K562 (cell line): ENCODE results near the gene NLGN4Y. TPM values are rescaled to one million over a fixed set of nuclear protein-coding genes. Genes with fewer than 3 reads are reported as not detected.

Experiments
- ATAC-seq: fragments of 200-7000 bp; cut with Tn5 transposase; 3 replicates; pipeline ENCODE4 v1.9.1; 2020; ENCODE audit warnings: moderate library complexity
- Bru-seq: library from RNA; stranded (reverse); fragments of 400-500 nt; gene quantifications from one replicate; lab custom pipeline; 2021; lab: Mats Ljungman, UMichigan
- BruChase-seq, 2 experiments: library from RNA; stranded (reverse); fragments of 400-500 nt; gene quantifications; one replicate each; lab custom pipeline; 2021; lab: Mats Ljungman, UMichigan
- BruUV-seq: library from RNA; stranded (reverse); fragments of 400-500 nt; replicated peaks from 2 replicates; lab custom pipeline; 2021; lab: Mats Ljungman, UMichigan
- CTCF ChIA-PET: fragments of 300-600 bp; formaldehyde crosslinking; extraction: SDS; loops from one replicate; lab custom pipeline; 2021; ENCODE audit warnings: low intra/inter-chr PET ratio; lab: Yijun Ruan, JAX
- POLR2A ChIA-PET: fragments of 300-600, 350-650 bp; sonication (Branson Sonifier 250); formaldehyde crosslinking; extraction: SDS; loops from one replicate; lab custom pipeline; 2021; ENCODE audit warnings: antibody characterized with exemption, inconsistent platforms; lab: Yijun Ruan, JAX
- DNase-seq, 4 experiments: peaks; one replicate each; pipeline versions ENCODE4 v3.0.0 to v3.0.0-alpha.2; 2011 to 2018; ENCODE audit warnings: low spot score in 3 of 4, mixed read lengths in 3 of 4; ENCODE audit errors: extremely low read depth in 1 of 4
- FAIRE-seq: peaks from 2 replicates; lab custom pipeline; 2011; peaks lifted over from hg19 to GRCh38; lab: Jason Lieb, UNC
- H2AFZ ChIP-seq: 2 replicates; pipeline ENCODE4 v1.6.0; 2011; ENCODE audit warnings: low read depth, low read length, control low read depth, inconsistent platforms
- H3K27ac ChIP-seq: fragments of 200-600 bp; 3 replicates; pipeline ENCODE4 v1.8.0; 2011; ENCODE audit warnings: low read depth, mild to moderate bottlenecking, control low read depth, inconsistent platforms, low read length, moderate library complexity, mixed read lengths; ENCODE audit errors: extremely low read depth
- H3K27me3 ChIP-seq, 2 experiments: fragments of 300-600 bp in 1 of 2; 2 replicates in 1 of 2; 3 replicates in 1 of 2; pipeline versions ENCODE4 v1.6.0 to v1.8.0; 2011; ENCODE audit warnings: inconsistent platforms in 2 of 2, low read length in 2 of 2, mild to moderate bottlenecking in 1 of 2, mixed read lengths in 1 of 2, moderate library complexity in 1 of 2; ENCODE audit not compliant: control insufficient read depth in 2 of 2, insufficient read depth in 2 of 2
- H3K36me3 ChIP-seq: fragments of 300-600 bp; 3 replicates; pipeline ENCODE4 v1.8.0; 2011; ENCODE audit warnings: mild to moderate bottlenecking, low read length, inconsistent platforms; ENCODE audit not compliant: control insufficient read depth, insufficient read depth
- H3K4me1 ChIP-seq, 2 experiments: fragments of 200-600 bp in 1 of 2; replicated peaks in 1 of 2; 2 replicates in 1 of 2; 3 replicates in 1 of 2; pipeline versions ENCODE4 v1.5.1 to v1.8.0; 2011; ENCODE audit warnings: inconsistent platforms in 2 of 2, low read length in 2 of 2, mild to moderate bottlenecking in 1 of 2, mixed read lengths in 1 of 2, moderate library complexity in 1 of 2; ENCODE audit not compliant: control insufficient read depth in 2 of 2, insufficient read depth in 2 of 2
- H3K4me2 ChIP-seq: 2 replicates; pipeline ENCODE4 v1.6.1; 2011; ENCODE audit warnings: low read length, control low read depth, inconsistent platforms, mixed read lengths; ENCODE audit not compliant: insufficient read depth
- H3K4me3 ChIP-seq: fragments of 200-600 bp; sonication (generic), shearing (Covaris generic); 2 replicates; pipeline ENCODE4 v1.5.1; 2016; ENCODE audit warnings: control low read depth, inconsistent platforms
- H3K79me2 ChIP-seq: fragments of 200-600 bp; 3 replicates; pipeline ENCODE4 v1.8.0; 2011; ENCODE audit warnings: low read length, inconsistent platforms; ENCODE audit not compliant: control insufficient read depth, insufficient read depth
- H3K9ac ChIP-seq, 2 experiments: 2 replicates each; pipeline versions ENCODE4 v1.6.0 to v1.6.1; 2011; ENCODE audit warnings: low read depth in 2 of 2, low read length in 2 of 2, control low read depth in 1 of 2, inconsistent platforms in 1 of 2, mild to moderate bottlenecking in 1 of 2, mixed read lengths in 1 of 2; ENCODE audit not compliant: insufficient read depth in 1 of 2
- H3K9me1 ChIP-seq: one replicate; pipeline ENCODE4 v1.6.0; 2011; ENCODE audit warnings: inconsistent platforms, mild to moderate bottlenecking, low read length, moderate library complexity; ENCODE audit not compliant: control insufficient read depth, insufficient read depth
- H3K9me3 ChIP-seq: replicated peaks from 2 replicates; pipeline ENCODE4 v1.5.1; 2011; ENCODE audit warnings: low read depth, low read length, inconsistent platforms; ENCODE audit not compliant: control insufficient read depth, insufficient read depth
- H4K20me1 ChIP-seq: replicated peaks from 2 replicates; pipeline ENCODE4 v1.6.1; 2011; ENCODE audit warnings: low read length, inconsistent platforms, mixed read lengths; ENCODE audit not compliant: control insufficient read depth, insufficient read depth
- KLF16 ChIP-seq: IDR thresholded peaks from 2 replicates; pipeline ENCODE4 v1.6.1; 2016; ENCODE audit warnings: antibody characterized with exemption
- NBN ChIP-seq: fragments of 450-650 bp; IDR thresholded peaks from 2 replicates; pipeline ENCODE4 v1.6.1; 2016; ENCODE audit warnings: low read depth, mild to moderate bottlenecking
- WGBS: fragments of 100-300 bp; shearing (Covaris generic); methylation state at CpG from one replicate; pipeline ENCODE4 v1.1.6; 2016; ENCODE audit warnings: low coverage, mixed read lengths; ENCODE audit not compliant: insufficient coverage; ENCODE audit errors: missing lambda C conversion rate; 5-methylcytosine and 5-hydroxymethylcytosine counted together
- in situ Hi-C: fragments of 300-500 bp; cut with MboI; formaldehyde crosslinking; loops from 4 replicates; pipeline ENCODE4 v1.15.0; 2018; ENCODE audit warnings: inconsistent platforms, mixed read lengths
- intact Hi-C: fragments of 100-400 bp; cut with micrococcal nuclease; formaldehyde crosslinking; loops from 2 replicates; pipeline ENCODE4 v1.14.2; 2022
- long read RNA-seq, 3 experiments: library from polyadenylated mRNA in 2 of 3; library from RNA in 1 of 3; unstranded in 2 of 3; stranded (forward) in 1 of 3; transcript quantifications; one replicate each; pipeline ENCODE4 v2.0.0, GENCODE V29; 2019 to 2022
- polyA minus RNA-seq, 3 experiments: library from RNA; depleted of rRNA, polyadenylated mRNA; stranded (reverse); fragments of >200 nt; gene quantifications; 2 replicates each; pipeline ENCODE4 v1.2.3, GENCODE V29; 2011
- polyA plus RNA-seq, 8 experiments: library from polyadenylated mRNA; depleted of rRNA in 4 of 8; stranded (reverse) in 5 of 8; unstranded in 3 of 8; fragments of >200 nt; fragmentation: Nextera tagmentation in 2 of 8; fragmentation: Illumina TruSeq in 1 of 8; extraction: Ambion mirVana in 2 of 8; extraction: Trizol in 1 of 8; gene quantifications; 2 replicates each; pipeline versions ENCODE4 v1.2.1 to v1.2.3, GENCODE V29; 2011 to 2014; ENCODE audit warnings: inconsistent platforms in 1 of 8, missing spikeins in 1 of 8
- total RNA-seq, 7 experiments: library from RNA; depleted of rRNA in 6 of 7; stranded (reverse); fragments of >200 nt in 6 of 7; fragmentation: Illumina TruSeq in 2 of 7; extraction: Trizol in 2 of 7; gene quantifications; 2 replicates each; pipeline versions ENCODE4 v1.2.1 to v1.2.3, GENCODE V29; 2011 to 2021; ENCODE audit warnings: low replicate concordance in 1 of 7

NLGN4Y gene
- total RNA-seq (2011; cell fraction: chromatin; rRNA removed; ENCODE audit: low replicate concordance) = not detected in 2 replicates
- total RNA-seq (2011; cell fraction: nucleolus; rRNA removed) = not detected in 2 replicates
- not detected in 2 replicates for total RNA-seq (2011; cell fraction: nucleoplasm; rRNA removed)
- total RNA-seq (2014; rRNA removed) (not detected in 2 replicates), total RNA-seq (2014; rRNA removed; fragmentation: Illumina TruSeq; extraction: Trizol) (not detected in 2 replicates), total RNA-seq (2015; rRNA removed; fragmentation: Illumina TruSeq; extraction: Trizol) (not detected in 2 replicates), total RNA-seq (2021) (not detected in 2 replicates), polyA plus RNA-seq (2011; rRNA removed) (not detected in 2 replicates), polyA plus RNA-seq (2014; fragmentation: Illumina TruSeq; extraction: Trizol) (not detected in 2 replicates), polyA plus RNA-seq (2014; fragmentation: Nextera tagmentation; extraction: Ambion mirVana) (not detected), polyA plus RNA-seq (2014; rRNA removed) (not detected in 2 replicates), polyA minus RNA-seq (2011; rRNA and poly(A)+ RNA removed) (not detected in 2 replicates), Bru-seq, nascent RNA (percentile 9 among the genes with signal in this experiment), BruChase-seq, experiment 1, labeled RNA remaining after a 2-hour chase (percentile 5 among the genes with signal in this experiment), BruChase-seq, experiment 2, labeled RNA remaining after a 6-hour chase (percentile 7 among the genes with signal in this experiment)
- not detected in 2 replicates for polyA plus RNA-seq (2011; cell fraction: cytosol; rRNA removed)
- polyA plus RNA-seq (2011; cell fraction: nucleus; rRNA removed) = not detected in 2 replicates
- not detected in 2 replicates for polyA plus RNA-seq (2012)
- polyA minus RNA-seq (2011; cell fraction: cytosol; rRNA and poly(A)+ RNA removed) = not detected in 2 replicates
- polyA minus RNA-seq (2011; cell fraction: nucleus; rRNA and poly(A)+ RNA removed) = not detected in 2 replicates
- long read RNA-seq, experiment 1 = 0 reads
- long read RNA-seq, experiment 2 = 0 reads
- long read RNA-seq, experiment 3 = 0 reads

GRCh38 chrY:14524272-14525231, at the start of gene NLGN4Y:
Gene NLGN4Y, plus strand, starts transcription at chrY:14524529. Its CDS starts 97,591 bp downstream, at chrY:14622120.
- no peak within 1 kb of the TSS for H2AFZ ChIP-seq
- H3K79me2 ChIP-seq = no peaks in the 10 kb centered on the region
- TF ChIP-seq KLF16 (no peak), NBN (no peak)
- no peaks in the 10 kb centered on the region for H3K4me1 ChIP-seq
- in situ Hi-C loops (no loop called here), intact Hi-C loops (no loop called here)
- CTCF ChIA-PET = no interaction called here
- H3K36me3 ChIP-seq = no peaks in the 10 kb centered on the region
- H3K9me3 ChIP-seq = no peaks in the 10 kb centered on the region
- H3K9ac ChIP-seq = no peak within 1 kb of the TSS
- H3K27me3 ChIP-seq = no peaks in the 10 kb centered on the region
- H4K20me1 ChIP-seq = no peaks in the 10 kb centered on the region
- no peak within 1 kb of the TSS for H3K4me2 ChIP-seq
- DNase-seq (no peak), ATAC-seq (no peak), FAIRE-seq (no peak)
- WGBS = no CpG with 5 or more reads among the region's 65 CpGs
- no peaks in the 10 kb centered on the region for H3K9me1 ChIP-seq
- POLR2A ChIA-PET = no interaction called here
- no peak within 1 kb of the TSS for H3K27ac ChIP-seq
- no peak within 1 kb of the TSS for H3K4me3 ChIP-seq
- BruUV-seq = no TSS peak
